Memory B cell (primary cell): ENCODE data around the gene SRBD1.

Experiments
- ATAC-seq: fragments of 150-1000 bp; cut with Tn5 transposase; 2 replicates; pipeline ENCODE4 v1.10.0; 2021; ENCODE audit warnings: low read depth, mild to moderate bottlenecking, moderate library complexity
- DNase-seq, 2 donors: peaks; one replicate each; pipeline ENCODE4 v3.0.0; 2022; ENCODE audit warnings: low spot score in 2 of 2
- H3K27ac Mint-ChIP-seq: one replicate; pipeline ENCODE4 v1.8.0; 2022; ENCODE audit warnings: mild to moderate bottlenecking, moderate library complexity, mixed read lengths
- H3K27me3 Mint-ChIP-seq: one replicate; pipeline ENCODE4 v1.8.0; 2022; ENCODE audit warnings: mixed read lengths
- H3K36me3 Mint-ChIP-seq: one replicate; pipeline ENCODE4 v1.8.0; 2022; ENCODE audit warnings: mild to moderate bottlenecking, mixed read lengths
- H3K4me1 Mint-ChIP-seq: one replicate; pipeline ENCODE4 v1.8.0; 2022; ENCODE audit warnings: mixed read lengths
- H3K4me3 Mint-ChIP-seq: one replicate; pipeline ENCODE4 v1.8.0; 2022; ENCODE audit warnings: mild to moderate bottlenecking, moderate library complexity, mixed read lengths
- H3K9me3 Mint-ChIP-seq: one replicate; pipeline ENCODE4 v1.8.0; 2022; ENCODE audit warnings: mixed read lengths

Gene SRBD1

GRCh38 chr2:45470531-45470930, 140.5 kb downstream of the SRBD1 start:
- H3K36me3 Mint-ChIP-seq, result peaks cover 18% of the 10 kb centered on the region

GRCh38 chr2:45469314-45470099, 141.6 kb downstream of the SRBD1 start:
- DNase-seq (no peak), ATAC-seq (no peak)
- Mint-ChIP-seq H3K27ac (no peak overlapping the region), H3K4me3 (no peak overlapping the region), H3K9me3 (no peaks in the 10 kb centered on the region), H3K27me3 (no peaks in the 10 kb centered on the region), H3K4me1 (no peaks in the 10 kb centered on the region), H3K36me3 (peaks cover 12% of the 10 kb centered on the region)

More at GRCh38 chr2:45470531-45470930, 140.5 kb downstream of the SRBD1 start:
- H3K4me3 Mint-ChIP-seq, result no peak overlapping the region
- no peaks in the 10 kb centered on the region for H3K27me3 Mint-ChIP-seq
- no peak for DNase-seq
- H3K27ac Mint-ChIP-seq, result no peak overlapping the region
- no peaks in the 10 kb centered on the region for H3K9me3 Mint-ChIP-seq
- no peaks in the 10 kb centered on the region for H3K4me1 Mint-ChIP-seq
- no peak for ATAC-seq

GRCh38 chr2:45468279-45468678, 142.8 kb downstream of the SRBD1 start:
- no peak for DNase-seq
- no peaks in the 10 kb centered on the region for H3K4me1 Mint-ChIP-seq
- H3K27me3 Mint-ChIP-seq, result no peaks in the 10 kb centered on the region

GRCh38 chr2:45466053-45466452, 145.0 kb downstream of the SRBD1 start:
- Mint-ChIP-seq H3K36me3 (peaks cover 6% of the 10 kb centered on the region), H3K27me3 (no peaks in the 10 kb centered on the region), H3K4me3 (no peak overlapping the region), H3K9me3 (no peaks in the 10 kb centered on the region), H3K4me1 (no peaks in the 10 kb centered on the region), H3K27ac (no peak overlapping the region)
- DNase-seq (no peak), ATAC-seq (no peak)

More at GRCh38 chr2:45468279-45468678, 142.8 kb downstream of the SRBD1 start:
- H3K4me3 Mint-ChIP-seq, result no peak overlapping the region
- no peak overlapping the region for H3K27ac Mint-ChIP-seq
- ATAC-seq, result no peak
- H3K9me3 Mint-ChIP-seq, result no peaks in the 10 kb centered on the region
- H3K36me3 Mint-ChIP-seq, result peaks cover 4% of the 10 kb centered on the region

GRCh38 chr2:45460825-45461224, 150.2 kb downstream of the SRBD1 start:
- Mint-ChIP-seq H3K9me3 (no peaks in the 10 kb centered on the region), H3K27ac (no peak overlapping the region), H3K4me1 (peaks cover 2% of the 10 kb centered on the region), H3K27me3 (no peaks in the 10 kb centered on the region), H3K4me3 (no peak overlapping the region), H3K36me3 (peaks cover 16% of the 10 kb centered on the region)
- ATAC-seq (no peak), DNase-seq (no peak)

- Mint-ChIP-seq H3K9me3 (no peaks in the 10 kb centered on the region), H3K36me3 (peaks cover 17% of the 10 kb centered on the region), H3K4me1 (peaks cover 2% of the 10 kb centered on the region), H3K27me3 (no peaks in the 10 kb centered on the region), H3K27ac (no peak overlapping the region), H3K4me3 (no peak overlapping the region)
- DNase-seq (no peak), ATAC-seq (no peak)
Measured at GRCh38 chr2:45459860-45460259, 151.2 kb downstream of the SRBD1 start.

- H3K27ac Mint-ChIP-seq, result no peak overlapping the region
- DNase-seq (no peak), ATAC-seq (no peak)
- H3K27me3 Mint-ChIP-seq, result no peaks in the 10 kb centered on the region
- H3K9me3 Mint-ChIP-seq, result no peaks in the 10 kb centered on the region
- no peak overlapping the region for H3K4me3 Mint-ChIP-seq
- H3K36me3 Mint-ChIP-seq, result peaks cover 18% of the 10 kb centered on the region
- H3K4me1 Mint-ChIP-seq, result peaks cover 2% of the 10 kb centered on the region
Measured at GRCh38 chr2:45458909-45459563, 152.0 kb downstream of the SRBD1 start.

GRCh38 chr2:45457211-45457945, 153.7 kb downstream of the SRBD1 start:
- Mint-ChIP-seq H3K27ac (no peak overlapping the region), H3K36me3 (peaks cover 20% of the 10 kb centered on the region), H3K27me3 (no peaks in the 10 kb centered on the region), H3K4me3 (no peak overlapping the region), H3K9me3 (no peaks in the 10 kb centered on the region), H3K4me1 (peaks cover 2% of the 10 kb centered on the region)
- DNase-seq (no peak), ATAC-seq (no peak)

GRCh38 chr2:45452866-45453265, 158.2 kb downstream of the SRBD1 start:
- H3K9me3 Mint-ChIP-seq, result no peaks in the 10 kb centered on the region
- H3K27me3 Mint-ChIP-seq, result no peaks in the 10 kb centered on the region
- H3K36me3 Mint-ChIP-seq, result peaks cover 4% of the 10 kb centered on the region
- no peak overlapping the region for H3K4me3 Mint-ChIP-seq
- DNase-seq (no peak), ATAC-seq (no peak)
- no peaks in the 10 kb centered on the region for H3K4me1 Mint-ChIP-seq
- H3K27ac Mint-ChIP-seq, result no peak overlapping the region

- Mint-ChIP-seq H3K4me3 (no peak overlapping the region), H3K36me3 (peaks cover 4% of the 10 kb centered on the region), H3K27me3 (no peaks in the 10 kb centered on the region), H3K4me1 (no peaks in the 10 kb centered on the region), H3K27ac (no peak overlapping the region), H3K9me3 (no peaks in the 10 kb centered on the region)
- ATAC-seq (no peak), DNase-seq (no peak)
Measured at GRCh38 chr2:45450634-45451033, 160.4 kb downstream of the SRBD1 start.

- H3K9me3 Mint-ChIP-seq, result no peaks in the 10 kb centered on the region
- no peak overlapping the region for H3K4me3 Mint-ChIP-seq
- peaks cover 5% of the 10 kb centered on the region for H3K36me3 Mint-ChIP-seq
- no peak overlapping the region for H3K27ac Mint-ChIP-seq
- no peaks in the 10 kb centered on the region for H3K27me3 Mint-ChIP-seq
- DNase-seq (no peak), ATAC-seq (no peak)
- peaks cover 3% of the 10 kb centered on the region for H3K4me1 Mint-ChIP-seq
Measured at GRCh38 chr2:45448217-45448616, 162.8 kb downstream of the SRBD1 start.

GRCh38 chr2:45446016-45446415, 165.1 kb downstream of the SRBD1 start:
- Mint-ChIP-seq H3K9me3 (no peaks in the 10 kb centered on the region), H3K4me1 (peaks cover 9% of the 10 kb centered on the region), H3K27me3 (no peaks in the 10 kb centered on the region), H3K4me3 (no peak overlapping the region), H3K27ac (no peak overlapping the region), H3K36me3 (peaks cover 7% of the 10 kb centered on the region)
- no peak for ATAC-seq
- no peak for DNase-seq

- Mint-ChIP-seq H3K27me3 (no peaks in the 10 kb centered on the region), H3K4me1 (peaks cover 12% of the 10 kb centered on the region), H3K27ac (no peak overlapping the region), H3K4me3 (no peak overlapping the region), H3K9me3 (no peaks in the 10 kb centered on the region), H3K36me3 (peaks cover 7% of the 10 kb centered on the region)
- DNase-seq (no peak), ATAC-seq (no peak)
Measured at GRCh38 chr2:45445037-45445436, 166.0 kb downstream of the SRBD1 start.

- DNase-seq, result no peak
- H3K4me1 Mint-ChIP-seq, result peaks cover 12% of the 10 kb centered on the region
- peaks cover 16% of the 10 kb centered on the region for H3K36me3 Mint-ChIP-seq
- no peak overlapping the region for H3K27ac Mint-ChIP-seq
- peaks cover 4% of the 10 kb centered on the region for H3K9me3 Mint-ChIP-seq
- H3K27me3 Mint-ChIP-seq, result no peaks in the 10 kb centered on the region
- ATAC-seq, result no peak
- H3K4me3 Mint-ChIP-seq, result no peak overlapping the region
Measured at GRCh38 chr2:45443012-45443411, 168.1 kb downstream of the SRBD1 start.
